CD14-positive monocyte (primary cell): ENCODE data around the gene MACF1. TPM values are rescaled to one million over a fixed set of nuclear protein-coding genes. Genes with fewer than 3 reads are reported as not detected.

Experiments used
- DNase-seq, 3 donors: peaks; one replicate each; pipeline ENCODE4 v3.0.0-alpha.2; 2011 to 2022
- H2AFZ ChIP-seq: 2 replicates; pipeline ENCODE4 v1.6.0; 2012; ENCODE audit warnings: mild to moderate bottlenecking, low read depth, low read length, inconsistent platforms; ENCODE audit not compliant: insufficient read depth, poor library complexity, severe bottlenecking
- H3K27ac ChIP-seq, 2 donors: 1 replicate in 1 of 2; 2 replicates in 1 of 2; pipeline ENCODE4 v1.5.1; 2012 to 2013; ENCODE audit warnings: low read length in 2 of 2, control low read depth in 1 of 2, inconsistent platforms in 1 of 2, low read depth in 1 of 2, mild to moderate bottlenecking in 1 of 2
- H3K27me3 ChIP-seq, 2 donors: one replicate each; pipeline versions ENCODE4 v1.6.0 to v1.6.1; 2011 to 2013; ENCODE audit warnings: low read length in 2 of 2; ENCODE audit not compliant: control insufficient read depth in 2 of 2, insufficient read depth in 2 of 2
- H3K36me3 ChIP-seq, 2 donors: replicated peaks in 1 of 2; 1 replicate in 1 of 2; 2 replicates in 1 of 2; pipeline versions ENCODE4 v1.5.1 to v1.6.1; 2012 to 2013; ENCODE audit warnings: low read length in 2 of 2, control low read depth in 1 of 2, inconsistent platforms in 1 of 2, mild to moderate bottlenecking in 1 of 2; ENCODE audit not compliant: insufficient read depth in 2 of 2, control insufficient read depth in 1 of 2
- H3K4me1 ChIP-seq, 2 donors: 1 replicate in 1 of 2; 2 replicates in 1 of 2; pipeline versions ENCODE4 v1.5.1 to v1.6.1; 2012 to 2013; ENCODE audit warnings: low read length in 2 of 2, control low read depth in 1 of 2, inconsistent platforms in 1 of 2, mild to moderate bottlenecking in 1 of 2, moderate library complexity in 1 of 2; ENCODE audit not compliant: insufficient read depth in 2 of 2, control insufficient read depth in 1 of 2
- H3K4me2 ChIP-seq: replicated peaks from 2 replicates; pipeline ENCODE3; 2012; ENCODE audit warnings: low read length, moderate library complexity, mild to moderate bottlenecking; ENCODE audit not compliant: poor library complexity, severe bottlenecking; ENCODE audit errors: extremely low read depth
- H3K4me3 ChIP-seq, 3 experiments: fragments of 200-600 bp in 1 of 3; sonication (generic) in 1 of 3; replicated peaks in 1 of 3; 1 replicate in 2 of 3; 2 replicates in 1 of 3; pipeline ENCODE4 v1.5.1; 2011 to 2013; ENCODE audit warnings: low read length in 3 of 3, mild to moderate bottlenecking in 3 of 3, control low read depth in 2 of 3, low read depth in 2 of 3, inconsistent platforms in 1 of 3, moderate library complexity in 1 of 3
- H3K79me2 ChIP-seq: 2 replicates; pipeline ENCODE4 v1.6.0; 2012; ENCODE audit warnings: mild to moderate bottlenecking, control low read depth, inconsistent platforms, low read length, moderate library complexity; ENCODE audit not compliant: insufficient read depth
- H3K9ac ChIP-seq: 2 replicates; pipeline ENCODE4 v1.6.0; 2017; ENCODE audit warnings: low read length, mild to moderate bottlenecking; ENCODE audit not compliant: insufficient read depth, poor library complexity, severe bottlenecking
- H3K9me3 ChIP-seq, 2 donors: replicated peaks in 1 of 2; 1 replicate in 1 of 2; 2 replicates in 1 of 2; pipeline versions ENCODE4 v1.5.1 to v1.6.1; 2012 to 2013; ENCODE audit warnings: low read length in 2 of 2, control low read depth in 1 of 2; ENCODE audit not compliant: control insufficient read depth in 1 of 2, insufficient read depth in 1 of 2
- H4K20me1 ChIP-seq: 2 replicates; pipeline ENCODE4 v1.6.0; 2012; ENCODE audit warnings: mild to moderate bottlenecking, low read length, control low read depth, moderate library complexity; ENCODE audit not compliant: insufficient read depth
- H3K27ac Mint-ChIP-seq, 7 donors: one replicate each; pipeline ENCODE4 v1.8.0; 2020; ENCODE audit warnings: mild to moderate bottlenecking in 7 of 7, mixed read lengths in 7 of 7, moderate library complexity in 6 of 7, inconsistent platforms in 2 of 7
- H3K27me3 Mint-ChIP-seq, 3 donors: one replicate each; pipeline ENCODE4 v1.8.0; 2021 to 2022; ENCODE audit warnings: low read depth in 3 of 3, mild to moderate bottlenecking in 3 of 3, mixed read lengths in 3 of 3, moderate library complexity in 3 of 3, inconsistent platforms in 1 of 3
- H3K36me3 Mint-ChIP-seq, 2 donors: one replicate each; pipeline ENCODE4 v1.8.0; 2020; ENCODE audit warnings: mixed read lengths in 2 of 2, inconsistent platforms in 1 of 2, mild to moderate bottlenecking in 1 of 2
- H3K4me1 Mint-ChIP-seq: one replicate; pipeline ENCODE4 v1.8.0; 2020; ENCODE audit warnings: mild to moderate bottlenecking, mixed read lengths
- H3K4me3 Mint-ChIP-seq, 2 donors: one replicate each; pipeline ENCODE4 v1.8.0; 2020; ENCODE audit warnings: mild to moderate bottlenecking in 2 of 2, mixed read lengths in 2 of 2, moderate library complexity in 1 of 2
- H3K9me3 Mint-ChIP-seq, 7 donors: one replicate each; pipeline ENCODE4 v1.8.0; 2020 to 2022; ENCODE audit warnings: mixed read lengths in 7 of 7, mild to moderate bottlenecking in 6 of 7, moderate library complexity in 6 of 7, inconsistent platforms in 2 of 7
- CTCF ChIP-seq: fragments of 200-600 bp; IDR thresholded peaks from one replicate; pipeline ENCODE4 v1.8.0; 2022; ENCODE audit warnings: antibody characterized with exemption, mild to moderate bottlenecking
- WGBS: methylation state at CpG from one replicate; pipeline ENCODE4 v1.1.5; 2013; ENCODE audit warnings: missing lambda C conversion rate; ENCODE audit not compliant: insufficient coverage; 5-methylcytosine and 5-hydroxymethylcytosine counted together
- intact Hi-C, 2 donors: fragments of 100-400 bp; cut with micrococcal nuclease; formaldehyde crosslinking; loops; one replicate each; pipeline versions ENCODE4 v1.15.0 to v1.15.1; 2023
- polyA plus RNA-seq, 3 donors: library from polyadenylated mRNA; depleted of rRNA in 1 of 3; unstranded in 2 of 3; stranded (reverse) in 1 of 3; fragments of 300-500 nt in 2 of 3; fragments of >200 nt in 1 of 3; fragmentation: Illumina TruSeq in 2 of 3; gene quantifications; 1 replicate in 2 of 3; 2 replicates in 1 of 3; pipeline ENCODE4 v1.2.3, GENCODE V29; 2012 to 2021

MACF1 gene
- polyA plus RNA-seq, 3 donors = 3.4 to 36.8 (median 4.5) TPM

- Mint-ChIP-seq H3K4me3 (no peak overlapping the region), H3K27ac (peak overlapping the region in 3 of 7 donors; percentile 10 to 87 (median 37)), H3K9me3 (no peaks in the 10 kb centered on the region), H3K4me1 (peaks cover 28% of the 10 kb centered on the region), H3K27me3 (no peaks in the 10 kb centered on the region), H3K36me3 (peaks cover 16 to 30% of the 10 kb centered on the region in 2 donors)
- H3K4me3 ChIP-seq = no peak overlapping the region
- peaks cover 90% of the 10 kb centered on the region for H4K20me1 ChIP-seq
- H3K27me3 ChIP-seq = no peaks in the 10 kb centered on the region
- H3K9ac ChIP-seq = no peak overlapping the region
- peaks cover 74% of the 10 kb centered on the region for H3K79me2 ChIP-seq
- no peak overlapping the region for H2AFZ ChIP-seq
- intact Hi-C loops = no loop called here
- peak overlapping the region in 1 of 2 donors; percentile 47 for H3K27ac ChIP-seq
- no peaks in the 10 kb centered on the region for H3K9me3 ChIP-seq
- DNase-seq = no peak
- H3K36me3 ChIP-seq = peaks cover 0 to 16% of the 10 kb centered on the region in 2 donors
- TF ChIP-seq CTCF = no peak
- WGBS = 94% methylated on average over 3 of the region's 4 CpGs
- peaks cover 0 to 6% of the 10 kb centered on the region in 2 donors for H3K4me1 ChIP-seq
- no peak overlapping the region for H3K4me2 ChIP-seq
Observed at GRCh38 chr1:39269791-39270342, 65.4 kb downstream of the MACF1 start.

- H3K36me3 Mint-ChIP-seq = peaks cover 16 to 34% of the 10 kb centered on the region in 2 donors
- Histone ChIP-seq H3K4me2 (no peak overlapping the region), H3K9ac (no peak overlapping the region), H3K27me3 (no peaks in the 10 kb centered on the region), H4K20me1 (peaks cover 87% of the 10 kb centered on the region), H3K9me3 (no peaks in the 10 kb centered on the region), H3K36me3 (peaks cover 2 to 16% of the 10 kb centered on the region in 2 donors), H3K27ac (peak overlapping the region in 1 of 2 donors; percentile 47), H3K4me1 (peaks cover 0 to 6% of the 10 kb centered on the region in 2 donors), H3K79me2 (peaks cover 71% of the 10 kb centered on the region), H2AFZ (no peak overlapping the region), H3K4me3 (no peak overlapping the region)
- no peak for DNase-seq
- intact Hi-C loops = no loop called here
- H3K4me1 Mint-ChIP-seq = peaks cover 28% of the 10 kb centered on the region
- H3K9me3 Mint-ChIP-seq = no peaks in the 10 kb centered on the region
- H3K4me3 Mint-ChIP-seq = no peak overlapping the region
- no peak for TF ChIP-seq CTCF
- peaks cover 0 to 1% (median 0%) of the 10 kb centered on the region in 3 donors for H3K27me3 Mint-ChIP-seq
- H3K27ac Mint-ChIP-seq = peak overlapping the region in 4 of 7 donors; percentile 3 to 87 (median 39)
Observed at GRCh38 chr1:39270368-39270767, 65.9 kb downstream of the MACF1 start.
